Effector CD4-positive, alpha-beta T cell (primary cell): ENCODE data around the gene KIF26B.

Source experiments
- DNase-seq: peaks from one replicate; pipeline ENCODE4 v3.0.0-alpha.2; 2020

KIF26B gene

DNA sequence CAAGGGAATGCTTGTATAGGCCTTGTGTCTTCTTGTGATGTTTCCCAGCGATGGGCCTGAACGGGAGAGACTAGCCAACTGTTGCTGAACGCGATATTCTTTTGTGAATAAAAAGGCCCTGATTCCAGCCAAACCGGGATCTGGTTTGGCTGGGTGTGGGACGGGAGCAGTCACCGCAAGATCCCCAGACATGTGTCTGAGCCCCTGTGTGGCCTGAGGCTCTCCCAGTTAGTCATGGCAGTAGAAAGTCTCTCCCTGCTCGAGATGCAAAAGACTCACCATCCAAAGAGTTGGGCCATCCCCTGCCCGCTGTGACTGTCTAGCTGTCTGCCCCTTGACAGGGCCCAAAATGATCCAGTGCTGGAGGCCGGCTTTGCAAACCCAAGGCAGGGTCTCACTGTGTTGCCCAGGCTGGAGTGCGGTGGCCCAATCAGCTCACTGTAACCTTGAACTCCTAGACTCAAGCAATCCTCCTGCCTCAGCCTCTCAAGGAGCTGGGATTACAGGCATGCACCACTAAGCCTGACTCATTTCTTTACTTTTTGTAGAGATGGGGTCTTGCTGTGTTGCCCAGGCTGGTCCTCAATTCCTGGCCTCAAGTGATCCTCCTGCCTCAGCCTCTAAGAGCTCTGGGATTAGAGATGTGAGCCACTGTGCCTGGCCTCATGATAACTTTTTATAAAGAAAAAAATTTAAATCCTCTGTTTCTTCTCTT is 56.4 kb downstream of the KIF26B start:
- DNase-seq: no peak

- no peak for DNase-seq
These were observed 57.0 kb downstream of the KIF26B start for GRCh38 chr1:245211761-245212160.

GRCh38 chr1:245212221-245212710 is 57.5 kb downstream of the KIF26B start:
- DNase-seq: no peak

DNA sequence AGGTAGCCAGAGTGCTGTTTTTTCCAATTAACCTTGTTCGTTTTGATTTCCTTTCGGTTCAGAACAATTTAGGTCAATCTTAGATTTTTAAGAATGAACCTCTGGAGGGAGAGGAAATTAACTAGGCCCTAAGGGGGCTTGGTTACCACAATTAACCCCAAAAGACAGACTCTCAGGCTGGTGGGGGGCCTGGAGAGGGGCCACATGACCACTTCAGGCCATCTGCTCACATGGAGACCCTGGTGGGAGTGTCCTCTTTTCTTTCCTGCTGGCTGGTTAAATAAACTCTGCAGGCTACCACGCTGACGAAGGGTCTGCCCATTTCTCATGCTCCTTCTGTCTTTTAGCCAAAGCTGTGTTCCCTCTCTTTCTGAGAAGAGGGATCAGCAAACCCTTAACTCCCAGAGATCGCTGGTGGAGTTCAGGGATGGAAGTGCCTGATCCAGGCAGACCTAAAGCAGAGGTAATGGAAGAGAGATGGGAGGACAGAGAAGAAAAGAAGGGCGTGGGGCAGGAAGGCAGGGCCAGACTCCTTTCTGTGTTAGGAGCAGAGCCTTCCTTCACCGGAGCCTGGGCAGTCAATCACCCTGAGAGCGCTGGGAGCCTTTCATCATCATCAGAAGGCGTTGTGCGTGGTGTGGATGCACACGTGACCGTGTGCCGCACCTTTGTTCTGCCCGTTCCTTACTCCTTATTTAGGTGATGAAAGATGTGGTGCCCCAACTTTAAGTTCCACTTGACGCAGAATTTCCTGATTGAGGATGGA is 58.5 kb downstream of the KIF26B start:
- no peak for DNase-seq

GRCh38 chr1:245215071-245215470 is 60.3 kb downstream of the KIF26B start:
- no peak for DNase-seq

- DNase-seq: no peak
These were observed 61.8 kb downstream of the KIF26B start for GRCh38 chr1:245216366-245217115.

GRCh38 chr1:245217853-245218608 is 63.2 kb downstream of the KIF26B start:
- DNase-seq: no peak

DNA sequence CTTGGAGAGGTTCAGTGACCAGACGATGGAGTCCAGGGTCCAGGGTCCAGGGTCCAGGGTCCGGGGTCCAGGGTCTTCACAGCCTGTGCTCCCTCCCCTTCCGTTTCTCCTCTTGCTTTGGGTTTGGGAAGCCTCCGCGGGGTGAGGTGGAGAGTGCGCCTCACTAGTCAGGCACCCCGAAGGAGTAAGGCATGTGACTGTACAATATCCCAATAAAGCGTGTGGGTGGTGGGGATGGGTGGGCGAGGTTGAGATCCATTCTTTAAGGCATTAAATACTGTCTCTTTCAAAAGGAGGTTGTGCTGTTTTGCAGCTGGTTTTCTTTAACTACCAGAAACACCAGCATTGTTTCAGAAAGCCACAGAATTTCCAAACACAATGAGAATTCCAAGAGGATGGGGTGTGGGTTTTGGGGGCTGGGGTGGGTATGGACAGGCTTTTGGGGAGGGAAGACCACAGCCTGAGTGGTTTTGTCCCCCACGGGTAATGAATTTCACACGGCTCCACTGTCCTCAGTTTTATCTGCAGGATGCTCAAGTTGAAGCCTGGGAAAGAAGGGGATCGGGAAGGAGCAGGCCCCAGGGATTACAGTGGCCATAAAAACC is 65.7 kb downstream of the KIF26B start:
- no peak for DNase-seq

DNA sequence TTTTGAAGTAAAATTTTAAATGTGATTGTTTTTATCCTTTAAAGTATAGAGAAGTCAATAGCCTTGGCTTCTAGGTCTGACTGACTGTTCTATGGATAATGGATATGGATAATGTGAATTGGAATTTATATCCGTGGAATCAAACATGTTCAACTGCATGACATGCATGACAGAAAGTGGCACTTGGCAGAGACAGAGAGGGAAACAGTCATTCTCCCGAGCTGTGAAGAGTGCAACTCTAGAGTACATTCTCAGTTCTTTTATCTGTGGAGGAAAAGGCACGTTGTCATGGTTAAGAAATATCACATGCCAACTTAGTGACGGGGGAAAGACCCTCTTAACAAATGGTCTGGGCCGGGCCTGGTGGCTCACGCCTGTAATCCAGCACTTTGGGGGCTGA is 67.0 kb downstream of the KIF26B start:
- DNase-seq: no peak

DNA sequence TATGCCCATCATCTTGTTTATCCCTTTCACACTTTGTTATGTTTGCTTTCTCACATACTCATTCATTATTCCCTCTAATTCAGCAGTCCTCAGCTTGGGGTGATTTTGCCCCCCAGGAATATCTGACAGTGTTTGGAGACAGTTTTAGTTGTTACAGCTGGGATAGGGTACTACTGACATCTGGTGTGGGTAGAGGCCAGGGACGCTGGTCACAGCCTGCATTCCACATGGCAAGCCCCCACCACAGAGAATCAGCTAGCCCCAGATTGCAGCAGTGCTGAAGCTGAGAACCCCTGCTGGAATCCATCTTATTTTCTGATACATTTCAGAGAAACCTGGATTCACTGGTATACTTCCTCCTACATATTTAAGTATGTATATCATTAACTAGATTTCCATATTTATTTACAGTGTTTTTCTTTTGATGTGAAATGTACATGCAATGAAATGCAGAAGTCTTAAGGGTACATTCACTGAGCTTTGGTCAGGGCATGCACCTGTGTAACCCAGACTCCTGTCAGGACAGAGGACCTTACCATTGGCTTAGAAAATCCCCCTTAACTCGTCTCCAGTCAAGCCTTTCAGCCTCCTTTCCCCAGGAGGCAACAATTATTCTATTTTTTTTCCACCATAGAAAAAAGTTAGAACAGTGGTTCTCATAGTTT is 68.3 kb downstream of the KIF26B start:
- DNase-seq: no peak

DNA sequence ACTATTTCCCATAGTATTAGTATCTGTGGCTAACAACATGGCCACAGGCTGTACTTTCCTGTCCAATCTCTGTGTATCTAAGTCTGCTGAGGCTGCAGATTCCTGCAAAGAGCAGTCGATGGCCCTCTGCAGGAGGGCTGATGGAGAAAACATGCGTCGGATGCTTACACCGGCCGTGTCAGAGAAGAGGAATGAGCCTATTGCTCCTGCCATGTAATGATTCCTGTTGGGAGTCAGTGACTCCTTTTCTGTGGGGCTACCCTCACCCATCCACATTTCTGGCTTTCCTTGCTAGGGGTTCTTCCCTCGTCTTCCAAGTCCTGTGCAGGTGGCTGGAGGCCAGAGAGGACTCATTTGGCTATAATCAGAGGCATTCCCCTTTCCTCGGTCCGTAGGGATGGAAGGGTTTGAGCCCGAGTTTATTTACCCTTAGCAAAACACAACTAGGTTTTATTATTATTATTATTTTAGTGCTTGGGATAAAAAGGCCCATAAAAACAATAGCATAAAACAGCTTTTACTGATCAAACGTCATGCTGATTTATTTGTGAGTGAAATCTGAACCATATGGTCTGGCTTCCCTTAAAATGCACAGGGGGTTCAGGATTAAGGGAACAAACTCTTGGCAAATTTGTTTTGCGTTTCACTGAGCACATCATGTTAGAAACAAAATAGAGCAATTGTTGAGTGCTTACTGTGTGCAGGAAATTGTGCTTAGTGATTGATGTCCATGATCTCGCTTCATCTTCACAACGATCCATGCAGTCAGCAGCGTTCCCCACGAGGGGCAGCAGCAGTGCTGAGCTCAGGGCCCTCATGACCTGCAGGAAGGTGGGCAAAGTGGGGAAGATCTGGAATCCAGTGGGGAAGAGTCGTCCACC is 70.8 kb downstream of the KIF26B start:
- no peak for DNase-seq

- no peak for DNase-seq
These were observed 71.4 kb downstream of the KIF26B start for GRCh38 chr1:245226203-245226499.

DNA sequence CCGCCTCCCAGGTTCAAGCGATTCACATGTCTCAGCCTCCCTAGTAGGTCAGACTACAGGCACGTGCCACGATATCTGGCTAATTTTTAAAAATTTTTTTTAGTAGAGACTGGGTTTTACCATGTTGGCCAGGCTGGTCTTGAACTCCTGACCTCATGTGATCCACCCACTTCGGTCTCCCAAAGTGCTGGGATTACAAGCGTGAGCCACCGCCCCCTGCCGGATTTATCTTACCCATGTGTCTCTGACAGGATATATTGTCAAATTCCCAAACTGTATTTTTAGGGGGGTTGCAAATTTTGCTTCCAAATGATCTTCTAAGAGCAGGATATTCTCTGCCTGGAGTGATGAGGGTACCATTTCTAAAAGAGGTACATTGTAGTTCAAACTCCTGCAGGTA is 74.3 kb downstream of the KIF26B start:
- DNase-seq: no peak

DNA sequence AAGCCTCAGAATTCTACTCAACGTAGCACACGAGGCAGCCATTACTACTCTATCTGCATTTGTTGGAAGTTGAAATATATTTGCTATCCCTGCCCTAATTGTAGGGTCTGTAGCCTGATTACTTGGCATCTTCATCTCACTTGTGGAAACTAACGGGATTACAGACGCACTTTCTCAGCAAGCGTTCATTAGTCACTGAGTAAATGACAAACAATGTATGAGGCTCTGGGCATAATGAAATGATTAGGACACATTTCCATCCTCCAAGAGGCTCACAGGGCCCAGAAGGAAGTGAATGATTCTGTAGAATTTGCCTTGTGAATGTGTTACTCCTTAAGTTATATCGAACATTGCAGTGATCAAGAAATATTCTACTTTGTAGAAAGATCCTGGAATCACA is 78.1 kb downstream of the KIF26B start:
- DNase-seq: no peak

- no peak for DNase-seq
These were observed 79.7 kb downstream of the KIF26B start for GRCh38 chr1:245234217-245235081.

- DNase-seq: no peak
These were observed 80.4 kb downstream of the KIF26B start for GRCh38 chr1:245235156-245235555.

- DNase-seq: no peak
These were observed 85.9 kb downstream of the KIF26B start for GRCh38 chr1:245240648-245241165.

DNA sequence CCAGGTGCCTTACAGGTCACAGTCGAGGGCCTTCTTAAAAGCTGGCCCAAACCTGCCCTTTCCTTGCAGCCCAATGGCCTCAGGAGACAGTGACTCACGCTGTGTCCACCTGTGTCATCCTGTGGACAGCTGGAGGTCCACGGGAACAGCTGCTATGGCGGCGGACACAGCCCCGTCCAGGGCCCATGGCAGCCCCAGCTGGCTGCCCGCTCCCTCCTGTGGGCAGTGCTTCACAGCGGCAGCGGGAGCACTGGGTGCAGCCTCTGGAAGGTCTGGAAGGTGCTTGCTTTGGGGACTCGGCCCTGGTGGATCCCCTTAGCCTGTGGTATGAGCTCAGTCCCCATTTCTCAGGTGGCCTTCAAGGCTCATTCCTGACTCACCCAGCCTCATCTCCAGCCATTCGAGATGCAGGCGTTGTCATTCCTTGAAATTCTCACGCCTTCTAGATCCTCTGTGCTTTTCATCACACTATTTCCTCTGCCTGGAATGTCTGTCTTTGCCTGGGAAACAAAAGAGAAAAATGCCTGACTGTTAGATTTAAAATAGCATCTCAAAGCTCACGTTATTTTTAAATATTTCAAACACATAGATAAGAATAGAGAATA is 86.8 kb downstream of the KIF26B start:
- no peak for DNase-seq

GRCh38 chr1:245242989-245243388 is 88.2 kb downstream of the KIF26B start:
- DNase-seq: no peak
